HG02798 (cell line): ENCODE results near the gene RPL36A.

Experiments
- ATAC-seq: cut with Tn5 transposase; IDR thresholded peaks from one replicate; pipeline ENCODE4 v1.9.1; 2021; ENCODE audit warnings: mild to moderate bottlenecking; ENCODE audit not compliant: unreplicated experiment, poor library complexity

The RPL36A gene

DNA sequence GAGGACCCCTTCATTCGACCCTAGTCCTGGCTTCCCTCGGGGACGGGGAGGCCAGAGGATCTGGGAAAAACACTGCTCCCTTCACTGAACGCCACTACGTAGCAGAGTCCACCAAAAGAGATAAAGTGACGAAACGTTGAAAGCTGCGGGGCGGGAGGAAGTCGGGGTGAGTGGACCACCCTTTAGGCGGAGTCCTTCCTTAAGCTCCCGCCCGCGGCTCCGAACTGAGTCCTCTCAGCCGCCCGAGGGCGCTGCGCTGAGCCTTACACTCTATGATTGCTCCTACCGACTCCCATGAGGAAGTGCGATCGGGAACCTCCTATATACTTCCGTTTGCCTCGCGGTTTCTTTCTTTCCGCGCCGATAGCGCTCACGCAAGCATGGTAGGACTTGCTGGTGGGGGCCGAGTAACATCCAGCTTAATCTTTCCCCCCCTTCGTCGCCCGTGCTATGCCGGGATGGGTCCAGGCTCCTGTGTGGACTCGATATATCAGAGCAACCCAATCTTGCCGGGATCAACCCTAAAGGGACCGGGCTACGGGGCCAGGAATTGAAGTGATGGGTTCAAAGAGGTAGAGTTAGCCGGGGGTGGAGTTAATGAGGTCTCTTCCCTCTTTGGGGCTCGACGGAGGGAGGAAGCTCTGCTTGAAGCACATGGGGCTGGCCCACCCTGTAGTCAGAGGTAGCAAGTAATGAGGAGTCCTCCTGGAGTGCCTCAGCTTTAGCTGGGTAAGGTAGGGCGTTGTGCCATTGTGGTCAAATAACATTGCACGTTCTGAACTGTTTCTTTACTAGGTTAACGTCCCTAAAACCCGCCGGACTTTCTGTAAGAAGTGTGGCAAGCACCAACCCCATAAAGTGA is at the start of gene RPL36A:
RPL36A (plus strand) TSS at position 348 of the 862 bp plus-strand sequence; CDS start at position 381, 33 bp downstream.
- peak; percentile 85 for ATAC-seq

DNA sequence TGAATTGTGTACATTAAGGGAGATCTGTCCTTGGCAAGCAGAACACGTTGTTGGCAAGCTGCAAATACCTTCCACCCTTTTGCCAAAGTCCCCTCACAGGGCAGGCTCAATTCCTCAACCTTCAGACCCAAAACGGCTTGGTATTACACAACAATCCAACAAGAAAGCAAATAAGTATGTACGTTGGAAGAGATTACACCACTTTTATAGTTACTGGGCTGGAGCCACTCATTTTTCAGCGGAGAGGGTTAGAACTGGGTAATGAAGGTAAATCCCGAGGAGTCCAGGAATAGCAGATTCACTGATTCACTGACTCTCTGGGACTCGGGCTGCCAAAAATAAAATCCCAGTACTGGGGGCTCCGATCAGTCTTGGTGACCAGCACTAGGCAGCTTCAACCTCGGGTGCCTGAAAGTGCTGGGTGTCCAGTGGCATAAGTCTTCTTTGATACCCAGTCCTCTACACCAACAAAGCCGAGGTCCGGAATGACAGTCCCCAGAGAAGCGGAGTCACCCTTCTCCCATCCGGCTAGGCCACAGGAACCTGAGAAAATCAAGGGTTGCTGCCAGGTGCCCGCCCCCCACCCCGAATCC is 42.9 kb upstream of the RPL36A start:
- no peak for ATAC-seq

DNA sequence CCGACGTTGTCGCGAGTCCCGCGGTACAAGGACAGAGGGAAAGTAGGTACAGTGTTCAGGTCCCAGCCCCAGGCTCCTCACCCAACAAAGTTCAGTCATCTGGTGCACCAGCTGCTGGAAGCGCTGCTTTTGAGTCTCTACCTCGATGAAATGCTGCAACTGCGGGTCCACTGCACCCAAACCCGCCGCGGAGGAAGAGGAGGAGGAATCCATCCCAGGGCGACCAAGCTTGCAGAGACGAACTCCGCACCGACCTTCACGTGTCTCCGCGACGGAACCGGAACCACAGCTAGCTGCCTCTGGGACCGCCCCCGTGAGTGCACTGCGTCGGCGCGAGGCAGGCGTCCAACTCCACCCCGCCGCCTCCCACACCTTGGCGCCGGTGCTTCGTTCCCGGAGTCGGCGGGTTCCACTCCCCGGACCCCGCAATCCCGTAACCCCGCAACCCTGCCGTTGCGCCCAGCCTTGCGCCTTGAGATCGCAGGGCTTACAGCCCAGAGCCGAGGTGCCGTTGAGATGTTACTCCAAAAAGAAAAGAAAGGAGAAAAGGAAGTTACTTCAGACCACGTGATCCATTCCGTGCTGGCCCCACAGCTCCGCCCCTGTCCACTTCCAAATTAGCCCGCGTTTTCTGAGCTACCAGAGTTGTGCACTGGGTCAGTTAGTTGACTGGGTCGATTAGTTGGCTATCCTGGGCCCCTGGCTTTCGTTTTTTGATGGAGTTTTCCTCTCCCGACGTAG is 42.2 kb upstream of the RPL36A start, which contains the start of gene TIMM8A:
TIMM8A (minus strand) TSS at position 291 of the 741 bp plus-strand sequence; CDS start at position 213, 78 bp downstream.
- ATAC-seq, result peak; percentile 98

DNA sequence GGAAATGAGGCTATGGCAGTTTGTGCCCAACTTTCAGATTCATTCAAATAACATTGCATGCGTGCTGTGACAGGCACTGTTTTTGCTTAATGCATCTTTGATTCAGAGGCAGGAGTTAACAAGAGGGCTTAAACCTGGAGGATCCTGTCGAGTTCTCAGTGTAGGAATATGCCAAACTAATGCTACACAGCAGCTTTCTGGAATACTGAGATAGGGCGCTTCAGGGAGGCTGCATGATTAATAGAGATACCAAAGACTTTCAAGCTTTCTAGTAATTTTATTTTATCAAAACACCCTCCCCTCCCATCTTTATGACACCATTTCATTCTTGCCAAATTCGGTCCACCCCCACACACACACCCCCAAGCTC is 41.6 kb upstream of the RPL36A start:
- ATAC-seq, result no peak

DNA sequence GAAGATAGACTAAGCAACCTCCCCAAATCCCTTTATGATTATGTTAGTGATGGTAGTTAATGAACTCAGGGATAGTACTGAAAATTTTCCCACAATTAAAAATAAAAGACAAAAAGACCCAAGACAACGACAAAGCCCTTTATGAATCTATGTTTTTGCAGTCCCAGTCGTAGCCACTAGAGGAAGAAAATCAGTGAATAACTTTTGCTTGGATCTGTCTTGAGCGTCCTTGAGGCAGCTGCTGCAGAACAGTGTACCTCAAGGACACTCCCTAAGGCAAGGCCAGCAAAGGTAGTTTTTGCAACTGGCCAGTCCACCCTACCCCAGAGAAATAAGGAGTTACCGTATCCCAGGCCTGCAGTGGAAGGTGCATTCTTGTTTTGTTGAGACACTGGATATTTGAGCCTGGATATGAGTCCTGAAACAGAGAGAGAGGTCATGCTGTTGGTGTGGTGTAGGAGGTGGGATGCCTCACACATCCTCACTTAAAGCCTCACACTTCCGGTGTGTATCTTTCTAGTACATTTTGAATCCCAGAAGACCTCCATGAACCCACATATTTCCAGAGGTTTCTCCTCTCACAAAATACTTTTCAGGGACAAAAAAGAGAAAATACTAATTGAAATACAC is 33.5 kb upstream of the RPL36A start:
- ATAC-seq, result no peak

DNA sequence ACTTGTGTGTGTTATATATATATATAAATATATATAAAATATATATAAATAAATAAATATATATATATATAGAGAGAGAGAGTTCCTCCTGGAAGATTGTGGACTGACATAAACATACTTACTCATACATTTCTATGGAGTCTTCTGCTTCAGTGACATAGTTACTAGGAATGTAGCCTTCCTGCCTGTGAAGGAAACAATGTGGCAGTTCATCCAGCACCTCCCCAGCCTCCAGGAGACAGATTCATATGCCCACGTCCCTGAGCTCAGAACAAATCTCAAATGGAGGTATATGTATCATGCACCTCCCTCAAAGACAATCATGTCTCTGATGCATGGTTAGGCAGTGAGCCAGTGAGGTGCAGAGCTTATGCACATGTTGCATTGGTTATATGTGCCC is 30.8 kb upstream of the RPL36A start:
- ATAC-seq, result no peak

DNA sequence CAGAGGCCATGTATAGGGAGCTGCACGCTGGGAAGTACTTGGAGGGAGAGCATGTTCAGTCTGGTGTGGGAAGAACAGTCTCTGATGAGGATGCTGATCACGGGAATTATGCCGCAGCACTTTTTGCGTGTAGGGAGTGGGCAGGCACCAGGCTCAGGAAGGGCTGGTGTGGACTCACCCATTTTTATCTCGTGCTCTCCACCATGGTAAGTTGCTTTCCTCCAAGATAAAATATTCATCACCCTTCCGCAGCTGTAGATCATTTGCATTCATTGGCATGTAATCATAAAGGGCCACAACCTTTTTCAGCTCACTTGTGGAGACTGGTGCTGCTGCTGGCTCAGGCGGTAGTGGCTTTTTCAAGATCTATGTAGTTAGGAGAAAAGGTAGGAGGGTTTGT is 30.4 kb upstream of the RPL36A start:
- ATAC-seq, result no peak

DNA sequence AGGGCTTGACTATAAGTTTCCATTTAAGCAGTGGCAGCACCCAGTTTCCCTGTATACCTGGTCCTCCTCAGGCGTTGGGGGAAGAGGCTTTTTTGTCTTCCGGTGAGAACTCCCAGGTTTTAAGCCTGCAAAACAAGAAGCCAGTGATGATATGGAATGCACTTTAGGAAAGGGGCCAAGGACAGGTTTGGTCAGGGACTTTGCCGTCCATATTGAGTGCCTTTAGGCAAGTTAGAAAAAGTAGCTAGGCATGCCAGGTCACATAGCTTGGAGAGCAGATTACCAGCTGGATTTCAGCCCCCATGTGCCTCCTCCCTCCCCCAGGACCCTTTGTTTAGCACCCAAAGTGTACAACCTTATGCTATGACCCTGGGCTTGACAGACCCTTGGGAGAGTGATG is 28.7 kb upstream of the RPL36A start:
- ATAC-seq, result no peak

DNA sequence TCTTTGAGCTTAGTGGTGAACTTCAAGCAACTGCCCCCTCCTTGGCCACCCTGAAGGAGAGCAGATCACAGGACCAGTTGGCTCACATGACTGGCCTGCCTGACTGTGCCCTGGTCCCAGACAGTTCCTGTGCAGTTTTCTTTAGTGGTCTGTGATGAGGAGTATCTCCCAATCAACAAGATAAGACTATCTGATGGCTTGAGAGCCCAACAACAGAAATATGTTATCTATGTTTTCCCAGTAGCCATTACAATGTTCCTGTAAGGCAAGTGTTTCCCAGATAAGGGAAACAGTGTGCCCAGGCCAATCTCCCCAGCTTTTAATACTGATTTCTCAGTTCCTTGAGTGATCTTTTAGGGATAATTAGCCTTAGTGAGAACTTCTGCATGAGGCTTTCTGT is 28.1 kb upstream of the RPL36A start:
- no peak for ATAC-seq

DNA sequence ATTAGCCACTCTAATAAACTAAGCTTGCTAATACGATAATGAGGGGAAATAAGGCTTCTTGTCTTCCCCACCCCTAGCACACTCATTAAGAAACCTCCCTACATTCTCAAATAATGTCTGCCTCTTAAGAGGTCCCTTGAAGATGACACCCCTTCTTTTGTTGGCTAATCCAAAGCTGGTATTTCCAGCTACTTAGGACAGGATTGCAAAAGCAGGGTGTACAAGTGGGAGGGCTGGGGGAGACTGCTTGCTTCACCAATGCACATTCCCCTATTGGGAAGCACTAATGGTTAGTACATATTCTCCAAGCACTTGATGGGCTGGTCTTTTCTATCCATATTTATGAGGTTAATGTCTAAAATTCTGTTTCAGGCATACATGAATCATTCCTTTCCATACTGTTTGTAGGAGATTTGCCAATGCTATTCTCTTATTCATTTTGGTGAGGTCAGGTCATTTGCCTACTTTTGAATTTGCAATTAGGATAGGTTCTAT is 25.5 kb upstream of the RPL36A start:
- no peak for ATAC-seq

DNA sequence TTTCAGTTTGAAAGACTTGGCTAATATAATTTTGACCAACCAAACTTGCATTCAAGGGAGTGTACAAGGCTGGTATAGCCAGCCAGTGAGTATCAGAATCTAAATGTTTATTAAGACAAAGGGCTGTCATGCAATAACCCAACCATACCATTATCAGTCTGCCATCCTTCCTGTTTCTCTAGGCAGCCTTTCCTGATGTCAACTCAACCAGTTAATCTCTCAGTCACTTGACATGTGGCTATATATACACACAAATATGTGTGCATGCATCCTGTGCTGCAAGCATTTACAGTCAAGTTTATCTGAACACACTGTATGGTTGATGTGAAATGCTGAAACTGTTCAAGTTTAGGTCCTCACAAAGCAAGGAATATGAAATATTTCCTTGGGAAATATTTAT is 22.0 kb upstream of the RPL36A start:
- no peak for ATAC-seq

DNA sequence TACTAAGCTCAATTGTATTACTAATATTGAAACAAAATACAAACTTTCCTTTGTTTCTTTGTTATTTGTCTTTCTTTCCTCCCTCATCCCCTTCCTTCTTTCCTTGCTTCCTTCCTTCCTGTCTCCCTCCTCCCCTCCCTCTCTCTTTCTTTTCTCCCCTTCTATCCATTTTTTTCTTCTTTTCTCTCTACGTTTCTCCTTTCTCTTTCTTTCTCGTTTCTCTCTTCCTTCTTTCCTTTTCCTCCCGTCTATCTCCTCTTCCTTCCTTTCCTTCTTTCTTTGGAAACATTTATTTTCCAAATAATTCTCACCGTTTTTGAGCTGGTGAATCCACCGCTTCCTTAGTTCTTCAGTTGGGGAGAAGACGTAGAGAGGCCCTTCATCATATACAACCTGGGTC is 21.1 kb upstream of the RPL36A start:
- no peak for ATAC-seq

DNA sequence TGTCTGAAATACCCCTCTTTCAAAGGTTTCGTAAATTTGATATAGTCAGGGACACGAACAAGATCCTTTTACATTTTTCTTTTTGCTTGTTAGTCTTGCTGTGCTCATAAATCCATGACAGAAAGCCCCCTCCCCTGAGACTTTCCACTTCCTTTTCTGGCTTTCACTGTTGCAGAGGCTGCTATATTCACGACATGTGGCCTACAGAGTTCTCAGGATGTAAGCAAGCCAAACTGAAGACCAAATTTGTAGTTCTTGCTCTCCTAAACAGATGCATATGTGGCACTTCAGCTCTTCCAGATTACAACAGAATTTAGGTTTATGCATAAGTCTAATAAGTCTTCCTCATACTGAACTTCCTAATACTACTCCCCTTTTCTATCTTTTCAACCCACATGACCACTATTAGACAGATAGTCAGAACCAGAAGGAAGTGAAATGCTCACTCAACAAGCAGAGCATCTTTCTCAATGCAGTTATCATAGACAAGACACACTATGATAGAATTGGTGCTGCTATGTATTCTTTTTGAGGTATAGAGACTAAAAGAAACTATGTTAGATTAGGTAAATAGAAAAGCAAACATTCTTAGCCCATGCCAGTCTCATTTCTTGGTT is 19.8 kb upstream of the RPL36A start:
- no peak for ATAC-seq

DNA sequence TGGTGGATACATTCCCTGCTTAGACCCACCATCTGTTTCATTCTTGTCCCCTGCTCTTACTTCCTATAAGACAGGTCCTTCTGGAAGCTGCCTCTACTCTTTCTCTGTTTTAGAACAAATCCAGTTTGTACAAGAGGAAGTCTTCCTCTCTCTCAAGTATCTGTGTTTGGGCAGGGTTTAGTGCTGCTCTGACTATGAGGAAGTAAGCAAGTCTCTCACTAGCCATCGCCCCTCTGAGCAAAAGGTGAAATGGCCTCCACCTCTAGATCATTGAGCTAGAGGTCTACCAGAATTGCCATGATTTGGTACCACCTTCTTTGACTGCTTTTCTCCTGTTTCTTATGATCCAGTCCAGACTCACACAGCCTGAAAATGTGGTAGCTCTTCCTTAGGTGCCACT is 13.3 kb upstream of the RPL36A start:
- ATAC-seq, result no peak

DNA sequence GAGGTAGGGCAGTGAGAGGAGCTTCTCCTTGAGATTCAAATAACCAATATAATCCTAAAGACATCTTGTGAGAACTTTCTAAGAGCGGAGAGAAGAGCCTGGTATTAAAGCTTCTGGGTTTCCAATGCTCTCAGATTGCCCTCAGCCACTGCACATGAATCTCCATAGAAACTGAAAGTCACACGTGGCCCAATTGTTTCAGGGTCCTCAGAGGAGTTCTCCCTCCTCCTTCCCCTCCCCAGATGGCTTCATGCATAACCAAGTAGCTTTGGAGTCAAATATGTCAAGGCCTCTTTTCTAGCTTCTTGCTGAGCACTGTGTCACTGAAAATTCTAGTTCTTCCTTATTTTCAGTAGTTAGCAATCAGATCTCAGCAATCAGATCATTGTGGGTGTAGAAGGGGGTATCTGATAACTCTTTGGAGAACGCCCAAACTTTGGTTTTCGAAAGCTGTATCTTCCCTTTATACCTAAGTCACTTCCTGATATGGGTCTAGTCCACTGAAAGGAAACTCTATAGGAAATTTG is 7.1 kb upstream of the RPL36A start:
- ATAC-seq, result peak; percentile 80

DNA sequence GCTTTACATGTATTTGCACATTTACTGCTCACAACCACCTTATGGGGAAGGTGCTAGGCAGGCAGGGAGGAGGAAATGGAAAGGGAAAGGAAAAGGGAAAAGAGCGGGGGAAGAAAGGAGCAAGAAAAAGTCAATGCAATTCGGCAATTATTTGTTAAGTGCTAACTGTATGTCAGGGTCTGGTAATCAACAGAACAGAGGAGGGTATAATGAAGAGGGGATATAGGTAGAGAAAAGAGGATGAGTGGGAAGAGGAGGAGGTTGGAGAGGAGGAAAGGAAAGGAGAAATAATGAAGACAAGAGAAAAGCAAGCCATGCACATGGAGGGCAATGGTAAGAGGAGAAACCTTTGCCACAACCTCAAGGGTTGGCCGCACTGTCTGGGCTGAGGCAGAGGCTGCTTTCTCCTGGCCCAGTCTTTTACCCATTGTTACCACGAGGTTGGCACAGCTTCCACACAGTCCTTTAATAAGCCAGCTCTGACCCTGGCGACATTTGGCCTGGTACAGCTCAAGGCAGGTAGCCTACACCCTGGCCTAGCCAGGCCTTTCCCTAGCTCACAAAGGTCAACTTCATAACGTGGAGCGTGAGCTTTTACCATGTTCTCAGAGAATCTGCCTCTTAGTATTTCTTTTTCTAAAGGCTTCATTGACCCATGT is 5.7 kb upstream of the RPL36A start:
- no peak for ATAC-seq

DNA sequence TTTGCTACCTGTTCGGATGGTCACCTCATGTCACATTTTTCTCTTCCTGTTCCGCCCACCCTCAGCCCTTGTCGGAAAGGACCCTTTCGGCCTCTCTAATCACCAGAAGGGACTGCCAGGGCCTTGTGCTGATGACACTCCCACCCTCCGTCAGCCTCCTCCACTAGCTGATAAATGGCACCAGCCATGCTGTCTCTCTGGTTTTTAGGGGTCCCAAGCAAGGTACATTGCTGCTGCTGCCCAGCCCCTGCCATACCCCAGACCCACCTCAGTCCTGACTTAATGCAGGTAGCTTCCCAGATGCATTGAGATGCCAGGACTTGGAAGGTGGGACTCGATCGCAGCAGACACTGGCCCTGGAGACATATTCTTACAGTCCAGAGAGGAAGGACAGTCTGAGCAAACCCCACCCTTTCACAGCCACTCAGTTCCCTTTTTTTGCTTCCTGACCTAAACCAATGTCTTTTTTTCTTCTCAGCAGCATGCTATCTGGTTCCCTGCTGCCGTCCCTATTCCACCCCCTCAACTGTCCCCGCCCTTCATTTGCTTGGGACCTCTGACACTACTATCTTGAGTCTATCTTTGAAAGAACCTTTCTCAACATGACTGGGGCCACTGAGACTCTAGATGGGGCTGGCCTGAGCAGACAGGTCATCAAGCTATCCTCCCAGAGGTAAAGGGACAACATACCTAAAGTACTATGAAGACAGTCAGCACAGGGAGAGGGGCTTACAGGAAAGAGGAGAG is 4.8 kb upstream of the RPL36A start, which contains the start of gene BTK:
BTK (minus strand) TSS at position 397 of the 747 bp plus-strand sequence. CDS start 10,907 bp downstream, outside the sequence.
- ATAC-seq, result peak; percentile 71

DNA sequence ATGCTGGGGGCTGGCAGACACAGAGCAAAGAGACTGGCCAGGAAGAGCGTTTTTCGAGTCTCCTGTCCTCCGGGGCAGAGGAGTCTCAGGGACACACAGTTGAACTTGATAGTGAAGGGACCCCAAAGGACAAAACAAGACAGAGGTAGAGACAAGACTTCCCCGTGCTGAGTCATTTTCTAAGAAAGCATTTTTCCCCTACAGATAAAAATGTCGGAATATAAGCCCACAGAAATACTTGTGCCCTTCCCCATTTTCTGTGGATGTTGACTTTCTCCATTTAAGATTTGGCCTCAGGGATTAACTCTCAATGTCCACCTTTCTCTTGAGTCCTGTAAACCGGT is 4.3 kb upstream of the RPL36A start:
- ATAC-seq, result no peak

DNA sequence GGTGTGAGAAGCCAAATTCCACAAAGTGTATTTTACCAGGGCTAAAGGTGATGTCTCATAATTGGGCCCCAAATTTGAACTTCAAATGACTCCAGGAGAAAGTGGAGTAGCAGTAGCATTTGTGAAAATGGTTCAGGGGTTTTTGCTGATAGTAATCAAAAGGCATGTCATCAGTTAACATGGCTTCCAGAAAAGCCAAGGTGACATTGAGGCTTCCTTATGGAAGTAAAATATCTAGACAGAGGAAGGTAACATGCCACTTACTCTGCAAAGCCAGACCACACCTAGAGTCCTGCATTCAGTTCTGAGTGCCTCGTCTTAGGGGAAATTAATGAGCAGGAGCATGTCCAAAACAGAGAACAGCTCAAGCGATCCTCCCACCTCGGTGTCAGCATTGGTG is 2.2 kb upstream of the RPL36A start:
- ATAC-seq, result no peak
